ENCODE results near the gene KLRC4. TPM values are rescaled to one million over a fixed set of nuclear protein-coding genes. Genes with fewer than 3 reads are reported as not detected.

KLRC4 gene
- total and polyA plus RNA-seq, 10 of the 15 experiments (the other 5 are each of a cell fraction or from before 2014, with no cell fraction given): 0.07 to 0.34 TPM; not detected in 8

GRCh38 chr12:10374624-10375018 is 34.9 kb downstream of the KLRC4 start:
- Histone ChIP-seq H3K4me3 (no peak overlapping the region), H3K79me2 (ENCODE audit: control insufficient read depth, insufficient read depth, low read length) (no peaks in the 10 kb centered on the region), H3K36me3 (ENCODE audit: control insufficient read depth in 2 of 2, insufficient read depth in 2 of 2, low read length in 1 of 2) (no peaks in the 10 kb centered on the region), H4K20me1 (ENCODE audit: control insufficient read depth, insufficient read depth) (no peaks in the 10 kb centered on the region), H3K9ac (ENCODE audit: control insufficient read depth, insufficient read depth, low read length) (no peak overlapping the region), H2AFZ (ENCODE audit: control insufficient read depth, low read depth, low read length) (no peak overlapping the region), H3K4me2 (ENCODE audit: control insufficient read depth, insufficient read depth) (no peak overlapping the region), H3K9me3 (replicated peaks; ENCODE audit: control insufficient read depth, insufficient read depth, low read length) (peaks cover 4% of the 10 kb centered on the region; the same call in 1 of the 3 replicates), H3K27me3 (replicated peaks in 1 of 2; ENCODE audit: control insufficient read depth in 2 of 2, insufficient read depth in 2 of 2, low read length in 1 of 2) (no peaks in the 10 kb centered on the region), H3K27ac (ENCODE audit: control insufficient read depth, insufficient read depth) (no peak overlapping the region), H3K4me1 (ENCODE audit: control insufficient read depth, insufficient read depth, low read length) (no peaks in the 10 kb centered on the region)
- TF ChIP-seq POLR2AphosphoS5 (IDR thresholded peaks at IDR 0.05; ENCODE audit: low read length) (no peak), IRF4 (IDR thresholded peaks at IDR 0.05; ENCODE audit: low read depth, low read length) (no peak), TBL1XR1 (IDR thresholded peaks at IDR 0.05; ENCODE audit: low read depth, low read length) (no peak), RAD51 (IDR thresholded peaks at IDR 0.05) (no peak), DPF2 (IDR thresholded peaks at IDR 0.05) (no peak), TCF3 (IDR thresholded peaks at IDR 0.05; ENCODE audit: borderline replicate concordance, insufficient read depth, low read depth, low read length) (no peak), SUPT20H (IDR thresholded peaks at IDR 0.05; ENCODE audit: borderline replicate concordance, control insufficient read depth, low read depth, low read length) (no peak), RUNX3 (IDR thresholded peaks at IDR 0.05; ENCODE audit: low read length) (no peak)
- WGBS (ENCODE audit: insufficient coverage, insufficient replicate concordance, low lambda C conversion rate, missing lambda C conversion rate): 57% methylated on average over 3 of the region's 3 CpGs
- BruUV-seq (replicated peaks): no TSS peak
- ChIA-PET RAD21 (ENCODE audit: unreplicated experiment) (no interaction called here), POLR2A (interaction anchor here (1.2 kb wide), 1 partner anchor 10 kb away, joined by 6 read pairs; no protein-coding TSS in a partner anchor), SMC1A (ENCODE audit: uncharacterized antibody, unreplicated experiment) (interaction anchor here (1.0 to 2.1 kb wide), 7 partner anchors 10 to 44 kb away, joined by 3 to 6 read pairs (median 5); no protein-coding TSS in a partner anchor), CTCF (interaction anchor here (0.9 to 1.4 kb wide), 3 partner anchors 10 to 17 kb away, joined by 3 to 5 read pairs (median 4); no protein-coding TSS in a partner anchor)
- DNase-seq (ENCODE audit: low read depth, low spot score): no peak
- no peak for FAIRE-seq
- intact Hi-C loops (cut with micrococcal nuclease; ENCODE audit: unreplicated experiment): no loop called here
- in situ Hi-C loops (cut with MboI): no loop called here
- no peak for ATAC-seq

- H3K4me2 ChIP-seq (ENCODE audit: control insufficient read depth, insufficient read depth): no peak overlapping the region
- H3K9ac ChIP-seq (ENCODE audit: control insufficient read depth, insufficient read depth, low read length): no peak overlapping the region
- no peaks in the 10 kb centered on the region; a peak in 1 of 4 replicates for H3K36me3 ChIP-seq (ENCODE audit: control insufficient read depth in 2 of 2, insufficient read depth in 2 of 2, low read length in 1 of 2)
- H3K4me1 ChIP-seq (ENCODE audit: control insufficient read depth, insufficient read depth, low read length): no peaks in the 10 kb centered on the region
- no peak for FAIRE-seq
- no peak overlapping the region for H2AFZ ChIP-seq (ENCODE audit: control insufficient read depth, low read depth, low read length)
- RAD21 ChIA-PET (ENCODE audit: unreplicated experiment): no interaction called here
- H3K4me3 ChIP-seq: no peak overlapping the region
- intact Hi-C loops (cut with micrococcal nuclease; ENCODE audit: unreplicated experiment) (no loop called here), in situ Hi-C loops (cut with MboI) (no loop called here)
- 0% methylated on average over 1 of the region's 1 CpG for WGBS (ENCODE audit: insufficient coverage, insufficient replicate concordance, low lambda C conversion rate, missing lambda C conversion rate)
- no TSS peak for BruUV-seq (replicated peaks)
- H3K9me3 ChIP-seq (replicated peaks; ENCODE audit: control insufficient read depth, insufficient read depth, low read length): peaks cover 6% of the 10 kb centered on the region; the same call in 2 of the 3 replicates
- H4K20me1 ChIP-seq (ENCODE audit: control insufficient read depth, insufficient read depth): no peaks in the 10 kb centered on the region
- DNase-seq (ENCODE audit: low read depth, low spot score): no peak
- POLR2A ChIA-PET: no interaction called here
- peak; percentile 76 for ATAC-seq
- SMC1A ChIA-PET (ENCODE audit: uncharacterized antibody, unreplicated experiment): no interaction called here
- CTCF ChIA-PET: no interaction called here
- H3K27ac ChIP-seq (ENCODE audit: control insufficient read depth, insufficient read depth): no peak overlapping the region
- no peaks in the 10 kb centered on the region for H3K79me2 ChIP-seq (ENCODE audit: control insufficient read depth, insufficient read depth, low read length)
- H3K27me3 ChIP-seq (replicated peaks in 1 of 2; ENCODE audit: control insufficient read depth in 2 of 2, insufficient read depth in 2 of 2, low read length in 1 of 2): no peaks in the 10 kb centered on the region
- TF ChIP-seq RELA (IDR thresholded peaks at IDR 0.05; ENCODE audit: borderline replicate concordance, partially characterized antibody) (no peak), TCF7 (IDR thresholded peaks at IDR 0.05; ENCODE audit: borderline replicate concordance) (no peak), IKZF1 (conservative IDR thresholded peaks at IDR 0.05) (no peak), ESRRA (IDR thresholded peaks at IDR 0.05; ENCODE audit: low read length) (no peak), RFX5 (IDR thresholded peaks at IDR 0.05; ENCODE audit: low read depth, low read length) (no peak), YY1 (IDR thresholded peaks at IDR 0.05; ENCODE audit: low read depth, low read length) (no peak), CREB1 (IDR thresholded peaks at IDR 0.05; ENCODE audit: low read depth) (no peak), CBX5 (IDR thresholded peaks at IDR 0.05; ENCODE audit: low read depth) (no peak), PAX5 (IDR thresholded peaks at IDR 0.05; ENCODE audit: borderline replicate concordance, low read depth, low read length) (no peak), EED (IDR thresholded peaks at IDR 0.05; ENCODE audit: low read depth) (no peak)
These were observed 37.0 kb downstream of the KLRC4 start for GRCh38 chr12:10372559-10372958.
